H9 (cell line): ENCODE data around the gene SF3A1. TPM values are rescaled to one million over a fixed set of nuclear protein-coding genes. Genes with fewer than 3 reads are reported as not detected.
A peak's percentile ranks its signal among the peaks of the same experiment; 100 is the strongest.

Source experiments
- DNase-seq: peaks from one replicate; pipeline ENCODE4 v3.0.0-alpha.2; 2017
- H2AFZ ChIP-seq: one replicate; pipeline ENCODE4 v1.6.1; 2013; ENCODE audit warnings: mild to moderate bottlenecking, low read length, control low read depth, moderate library complexity
- H2AK5ac ChIP-seq: 2 replicates; pipeline ENCODE4 v1.6.1; 2013; ENCODE audit warnings: low read length, control low read depth, mixed read lengths; ENCODE audit not compliant: insufficient read length
- H2BK120ac ChIP-seq: one replicate; pipeline ENCODE4 v1.6.1; 2013; ENCODE audit warnings: low read depth, mild to moderate bottlenecking, low read length, control low read depth, inconsistent platforms; ENCODE audit not compliant: poor library complexity, severe bottlenecking
- H2BK12ac ChIP-seq: 2 replicates; pipeline ENCODE4 v1.6.1; 2013; ENCODE audit warnings: low read length, control low read depth, mixed read lengths, low read depth; ENCODE audit not compliant: insufficient read length
- H2BK15ac ChIP-seq: 2 replicates; pipeline ENCODE4 v1.6.1; 2013; ENCODE audit warnings: low read depth, low read length, control low read depth
- H2BK20ac ChIP-seq: one replicate; pipeline ENCODE4 v1.6.1; 2013; ENCODE audit warnings: low read depth, mild to moderate bottlenecking, low read length, control low read depth, inconsistent platforms; ENCODE audit not compliant: poor library complexity, severe bottlenecking
- H2BK5ac ChIP-seq: 2 replicates; pipeline ENCODE4 v1.6.1; 2013; ENCODE audit warnings: low read length, control low read depth, mixed read lengths; ENCODE audit not compliant: insufficient read length
- H3K14ac ChIP-seq: 2 replicates; pipeline ENCODE4 v1.6.1; 2013; ENCODE audit warnings: low read length, control low read depth; ENCODE audit not compliant: insufficient read depth
- H3K18ac ChIP-seq: 2 replicates; pipeline ENCODE4 v1.6.1; 2013; ENCODE audit warnings: low read depth, mild to moderate bottlenecking, mixed read lengths, low read length, control low read depth; ENCODE audit not compliant: insufficient read length
- H3K23ac ChIP-seq: 2 replicates; pipeline ENCODE4 v1.6.1; 2013; ENCODE audit warnings: low read length, control low read depth, mixed read lengths, low read depth; ENCODE audit not compliant: insufficient read length
- H3K23me2 ChIP-seq: 2 replicates; pipeline ENCODE4 v1.6.1; 2013; ENCODE audit warnings: low read depth, mild to moderate bottlenecking, mixed read lengths, low read length, control low read depth; ENCODE audit not compliant: insufficient read length, poor library complexity, severe bottlenecking
- H3K27ac ChIP-seq: 2 replicates; pipeline ENCODE4 v1.5.1; 2013; ENCODE audit warnings: low read length, control low read depth, mixed read lengths, low read depth; ENCODE audit not compliant: insufficient read length
- H3K27me3 ChIP-seq: 2 replicates; pipeline ENCODE4 v1.6.1; 2013; ENCODE audit warnings: low read length, control low read depth, inconsistent platforms; ENCODE audit not compliant: insufficient read depth
- H3K4ac ChIP-seq: 2 replicates; pipeline ENCODE4 v1.6.1; 2013; ENCODE audit warnings: low read depth, mild to moderate bottlenecking, control low read depth, inconsistent platforms, low read length, moderate library complexity
- H3K4me1 ChIP-seq: 2 replicates; pipeline ENCODE4 v1.6.1; 2013; ENCODE audit warnings: low read length, control low read depth, inconsistent platforms; ENCODE audit not compliant: insufficient read depth
- H3K4me2 ChIP-seq: 2 replicates; pipeline ENCODE4 v1.6.1; 2013; ENCODE audit warnings: low read length, control low read depth, mixed read lengths; ENCODE audit not compliant: insufficient read length, insufficient read depth
- H3K56ac ChIP-seq: 2 replicates; pipeline ENCODE4 v1.6.1; 2013; ENCODE audit warnings: low read depth, mild to moderate bottlenecking, mixed read lengths, low read length, control low read depth; ENCODE audit not compliant: insufficient read length
- H3K79me1 ChIP-seq: 2 replicates; pipeline ENCODE4 v1.6.1; 2013; ENCODE audit warnings: low read depth, mild to moderate bottlenecking, moderate library complexity, low read length, control low read depth, inconsistent platforms; ENCODE audit not compliant: insufficient read depth, poor library complexity, severe bottlenecking
- H3K79me2 ChIP-seq: 2 replicates; pipeline ENCODE4 v1.6.1; 2013; ENCODE audit warnings: low read length, control low read depth, inconsistent platforms; ENCODE audit not compliant: insufficient read depth
- H3K9ac ChIP-seq: 2 replicates; pipeline ENCODE4 v1.6.1; 2013; ENCODE audit warnings: low read length, control low read depth, mixed read lengths; ENCODE audit not compliant: insufficient read length; ENCODE audit errors: extremely low read depth
- H3K9me3 ChIP-seq: one replicate; pipeline ENCODE4 v1.6.1; 2013; ENCODE audit warnings: low read depth, low read length, inconsistent platforms; ENCODE audit not compliant: control insufficient read depth
- H3T11ph ChIP-seq: one replicate; pipeline ENCODE4 v1.6.1; 2013; ENCODE audit warnings: mild to moderate bottlenecking, low read length, control low read depth, inconsistent platforms
- H4K20me1 ChIP-seq: one replicate; pipeline ENCODE4 v1.6.1; 2013; ENCODE audit not compliant: control insufficient read depth, insufficient read length, insufficient read depth
- H4K5ac ChIP-seq: 2 replicates; pipeline ENCODE4 v1.6.1; 2013; ENCODE audit warnings: low read depth, mild to moderate bottlenecking, mixed read lengths, low read length, control low read depth; ENCODE audit not compliant: insufficient read length
- H4K8ac ChIP-seq: replicated peaks from 2 replicates; pipeline ENCODE4 v1.6.1; 2013; ENCODE audit warnings: low read length, control low read depth, mixed read lengths, low read depth; ENCODE audit not compliant: insufficient read length
- H4K91ac ChIP-seq: 2 replicates; pipeline ENCODE4 v1.6.1; 2013; ENCODE audit warnings: low read depth, mild to moderate bottlenecking, moderate library complexity, mixed read lengths, low read length, control low read depth; ENCODE audit not compliant: insufficient read length
- H3K27ac Mint-ChIP-seq, 3 experiments: 2 replicates in 2 of 3; 3 replicates in 1 of 3; pipeline ENCODE4 v1.8.0; 2020 to 2021; ENCODE audit warnings: mixed read lengths in 3 of 3, mild to moderate bottlenecking in 1 of 3, moderate library complexity in 1 of 3
- H3K27me3 Mint-ChIP-seq: 2 replicates; pipeline ENCODE4 v1.8.0; 2021; ENCODE audit warnings: low read depth, mild to moderate bottlenecking, moderate library complexity, mixed read lengths
- H3K36me3 Mint-ChIP-seq, 3 experiments: 2 replicates in 2 of 3; 3 replicates in 1 of 3; pipeline ENCODE4 v1.8.0; 2020 to 2021; ENCODE audit warnings: low read depth in 3 of 3, mixed read lengths in 3 of 3; ENCODE audit not compliant: insufficient read depth in 1 of 3
- H3K4me1 Mint-ChIP-seq, 2 experiments: 2 replicates each; pipeline ENCODE4 v1.8.0; 2020; ENCODE audit warnings: mixed read lengths in 2 of 2
- H3K4me3 Mint-ChIP-seq, 2 experiments: 2 replicates in 1 of 2; 3 replicates in 1 of 2; pipeline ENCODE4 v1.8.0; 2020 to 2021; ENCODE audit warnings: mild to moderate bottlenecking in 2 of 2, mixed read lengths in 2 of 2, moderate library complexity in 1 of 2
- H3K9me3 Mint-ChIP-seq, 2 experiments: 2 replicates in 1 of 2; 3 replicates in 1 of 2; pipeline ENCODE4 v1.8.0; 2020; ENCODE audit warnings: mild to moderate bottlenecking in 2 of 2, mixed read lengths in 2 of 2, moderate library complexity in 1 of 2
- WGBS: extraction: QIAGEN DNeasy Blood & Tissue Kit; methylation state at CpG from one replicate; pipeline ENCODE4 v1.1.7; 2013; ENCODE audit warnings: missing lambda C conversion rate, low lambda C conversion rate, mixed read lengths; ENCODE audit not compliant: insufficient read length; ENCODE audit errors: extremely low coverage; 5-methylcytosine and 5-hydroxymethylcytosine counted together
- total RNA-seq: library from RNA; stranded (reverse); gene quantifications from 2 replicates; pipeline ENCODE4 v1.2.1, GENCODE V29; 2021
- TF ChIP-seq, protein P1 (sequence below): fragments of 200-600 bp; sonication (generic); conservative IDR thresholded peaks from 3 replicates; pipeline ENCODE4 v1.8.0; 2021; ENCODE audit warnings: antibody characterized with exemption, mild to moderate bottlenecking

Gene SF3A1
- total RNA-seq, 1 experiment from 2014 or later = 225 TPM

DNA sequence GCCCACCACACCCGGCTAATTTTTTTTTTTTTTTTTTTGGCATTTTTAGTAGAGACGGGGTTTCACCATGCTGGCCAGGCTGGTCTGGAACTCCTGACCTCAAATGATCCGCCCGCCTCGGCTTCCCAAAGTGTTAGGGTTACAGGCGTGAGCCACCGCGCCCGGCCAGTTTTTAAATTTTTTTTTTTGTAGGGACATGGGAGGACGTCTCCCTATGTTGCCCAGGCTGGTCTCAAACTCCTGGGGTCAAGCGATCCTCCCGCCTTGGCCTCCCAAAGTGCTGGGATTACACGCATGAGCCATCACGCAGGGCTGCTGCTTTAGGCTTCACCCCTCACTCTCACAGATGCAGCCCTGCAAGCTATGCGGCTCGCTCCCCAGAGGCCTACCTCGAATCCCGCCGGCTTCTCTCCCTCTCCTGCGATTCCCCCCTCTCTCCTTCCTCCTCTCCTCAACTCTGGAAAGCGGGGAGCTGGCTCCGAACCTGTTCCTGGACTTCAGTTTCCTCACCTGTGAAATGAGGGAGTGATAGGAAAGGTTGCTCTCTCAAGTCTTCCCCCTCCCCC, 1.0 kb upstream of the SF3A1 start:
- Histone ChIP-seq H3K4me1 (peaks cover 2% of the 10 kb centered on the region), H3K27ac (no peak overlapping the region), H3K79me2 (peaks cover 14% of the 10 kb centered on the region), H4K91ac (no peak overlapping the region), H2BK120ac (no peak overlapping the region), H2BK5ac (no peak overlapping the region), H3K14ac (no peak overlapping the region), H2BK20ac (no peak overlapping the region), H4K8ac (no peak overlapping the region), H3K56ac (no peak overlapping the region), H3K23me2 (peaks cover 3% of the 10 kb centered on the region), H2BK12ac (no peak overlapping the region), H2AK5ac (no peak overlapping the region), H3K9me3 (no peaks in the 10 kb centered on the region), H2AFZ (no peak overlapping the region), H3K18ac (no peak overlapping the region), H4K20me1 (no peaks in the 10 kb centered on the region), H3K23ac (no peak overlapping the region), H4K5ac (no peak overlapping the region), H3K9ac (peak overlapping the region; percentile 37), H2BK15ac (no peak overlapping the region), H3T11ph (no peak overlapping the region), H3K27me3 (no peaks in the 10 kb centered on the region), H3K79me1 (peaks cover 10% of the 10 kb centered on the region), H3K4me2 (peak overlapping the region; percentile 75), H3K4ac (no peak overlapping the region)
- H3K27ac Mint-ChIP-seq = peak overlapping the region; percentile 19 to 98 (median 91); a peak in 5 of 7 replicates
- peaks cover 3 to 16% (median 14%) of the 10 kb centered on the region in 3 experiments for H3K36me3 Mint-ChIP-seq
- TF ChIP-seq, protein P1, sequence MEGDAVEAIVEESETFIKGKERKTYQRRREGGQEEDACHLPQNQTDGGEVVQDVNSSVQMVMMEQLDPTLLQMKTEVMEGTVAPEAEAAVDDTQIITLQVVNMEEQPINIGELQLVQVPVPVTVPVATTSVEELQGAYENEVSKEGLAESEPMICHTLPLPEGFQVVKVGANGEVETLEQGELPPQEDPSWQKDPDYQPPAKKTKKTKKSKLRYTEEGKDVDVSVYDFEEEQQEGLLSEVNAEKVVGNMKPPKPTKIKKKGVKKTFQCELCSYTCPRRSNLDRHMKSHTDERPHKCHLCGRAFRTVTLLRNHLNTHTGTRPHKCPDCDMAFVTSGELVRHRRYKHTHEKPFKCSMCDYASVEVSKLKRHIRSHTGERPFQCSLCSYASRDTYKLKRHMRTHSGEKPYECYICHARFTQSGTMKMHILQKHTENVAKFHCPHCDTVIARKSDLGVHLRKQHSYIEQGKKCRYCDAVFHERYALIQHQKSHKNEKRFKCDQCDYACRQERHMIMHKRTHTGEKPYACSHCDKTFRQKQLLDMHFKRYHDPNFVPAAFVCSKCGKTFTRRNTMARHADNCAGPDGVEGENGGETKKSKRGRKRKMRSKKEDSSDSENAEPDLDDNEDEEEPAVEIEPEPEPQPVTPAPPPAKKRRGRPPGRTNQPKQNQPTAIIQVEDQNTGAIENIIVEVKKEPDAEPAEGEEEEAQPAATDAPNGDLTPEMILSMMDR = no peak
- H3K4me1 Mint-ChIP-seq = peaks cover 22 to 25% of the 10 kb centered on the region in 2 experiments
- no peaks in the 10 kb centered on the region for H3K9me3 Mint-ChIP-seq
- WGBS = no CpG with 5 or more reads among the region's 22 CpGs
- H3K27me3 Mint-ChIP-seq = no peaks in the 10 kb centered on the region
- peak overlapping the region; percentile 96 to 99 for H3K4me3 Mint-ChIP-seq
- no peak for DNase-seq
